Measurements from ENCODE around the gene L2HGDH.
A peak's percentile ranks its signal among the peaks of the same experiment; 100 is the strongest.

DNA sequence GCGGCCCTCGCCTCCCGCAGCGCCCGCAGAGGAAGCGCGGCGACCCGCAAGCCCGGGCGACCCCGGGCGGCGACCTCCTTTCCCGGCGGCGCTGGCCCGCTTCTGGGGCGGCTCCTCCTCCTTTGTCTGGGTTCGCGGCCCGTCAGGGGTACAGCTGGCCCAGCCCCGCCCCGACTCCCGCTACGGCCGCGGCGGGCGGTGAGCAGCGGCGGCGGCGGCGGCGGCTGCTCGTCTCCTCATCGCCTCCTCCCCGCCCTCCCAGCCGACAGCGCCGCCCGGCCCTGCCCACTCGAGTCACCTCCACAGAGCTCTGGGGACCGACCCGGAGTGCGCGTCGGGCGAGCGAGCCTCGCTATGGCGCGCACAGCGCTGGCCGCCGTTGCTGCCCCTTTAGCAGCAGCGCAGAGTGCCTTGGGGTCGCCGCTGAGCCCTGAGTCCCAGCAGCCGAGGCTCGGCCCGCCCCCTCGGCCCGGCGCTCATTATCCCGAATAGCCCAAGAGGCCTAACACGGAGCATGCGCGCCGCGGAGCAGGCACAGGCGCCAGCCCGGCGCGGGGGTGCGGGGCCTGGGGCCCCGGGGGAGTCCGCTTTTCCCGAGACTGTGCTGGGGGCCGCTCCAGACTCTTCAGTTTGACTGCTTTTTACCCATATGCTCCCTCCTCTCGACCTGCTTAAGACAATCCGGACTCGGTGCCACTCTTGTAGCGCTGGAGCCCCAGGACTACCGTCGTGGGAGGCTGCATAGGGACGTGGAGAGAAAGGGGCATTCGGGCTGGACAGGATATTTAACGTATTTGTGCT, 80.4 kb downstream of the L2HGDH start, which contains the start of gene SOS2:
- TF ChIP-seq, protein P1, sequence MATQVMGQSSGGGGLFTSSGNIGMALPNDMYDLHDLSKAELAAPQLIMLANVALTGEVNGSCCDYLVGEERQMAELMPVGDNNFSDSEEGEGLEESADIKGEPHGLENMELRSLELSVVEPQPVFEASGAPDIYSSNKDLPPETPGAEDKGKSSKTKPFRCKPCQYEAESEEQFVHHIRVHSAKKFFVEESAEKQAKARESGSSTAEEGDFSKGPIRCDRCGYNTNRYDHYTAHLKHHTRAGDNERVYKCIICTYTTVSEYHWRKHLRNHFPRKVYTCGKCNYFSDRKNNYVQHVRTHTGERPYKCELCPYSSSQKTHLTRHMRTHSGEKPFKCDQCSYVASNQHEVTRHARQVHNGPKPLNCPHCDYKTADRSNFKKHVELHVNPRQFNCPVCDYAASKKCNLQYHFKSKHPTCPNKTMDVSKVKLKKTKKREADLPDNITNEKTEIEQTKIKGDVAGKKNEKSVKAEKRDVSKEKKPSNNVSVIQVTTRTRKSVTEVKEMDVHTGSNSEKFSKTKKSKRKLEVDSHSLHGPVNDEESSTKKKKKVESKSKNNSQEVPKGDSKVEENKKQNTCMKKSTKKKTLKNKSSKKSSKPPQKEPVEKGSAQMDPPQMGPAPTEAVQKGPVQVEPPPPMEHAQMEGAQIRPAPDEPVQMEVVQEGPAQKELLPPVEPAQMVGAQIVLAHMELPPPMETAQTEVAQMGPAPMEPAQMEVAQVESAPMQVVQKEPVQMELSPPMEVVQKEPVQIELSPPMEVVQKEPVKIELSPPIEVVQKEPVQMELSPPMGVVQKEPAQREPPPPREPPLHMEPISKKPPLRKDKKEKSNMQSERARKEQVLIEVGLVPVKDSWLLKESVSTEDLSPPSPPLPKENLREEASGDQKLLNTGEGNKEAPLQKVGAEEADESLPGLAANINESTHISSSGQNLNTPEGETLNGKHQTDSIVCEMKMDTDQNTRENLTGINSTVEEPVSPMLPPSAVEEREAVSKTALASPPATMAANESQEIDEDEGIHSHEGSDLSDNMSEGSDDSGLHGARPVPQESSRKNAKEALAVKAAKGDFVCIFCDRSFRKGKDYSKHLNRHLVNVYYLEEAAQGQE (IDR thresholded peaks at IDR 0.05; ENCODE audit: borderline replicate concordance): no peak
- TF ChIP-seq, protein P1 (CRISPR knock-in tag; IDR thresholded peaks at IDR 0.05; ENCODE audit: low read depth): no peak
- TF ChIP-seq JUN (IDR thresholded peaks at IDR 0.05; ENCODE audit: borderline replicate concordance, low read depth, low read length) (no peak), JUN (CRISPR knock-in tag; IDR thresholded peaks at IDR 0.05; ENCODE audit: borderline replicate concordance) (no peak), NR2C2 (CRISPR knock-in tag; IDR thresholded peaks at IDR 0.05) (no peak), NR2C2 (tag; IDR thresholded peaks at IDR 0.05) (peak; percentile 8; the same call in 1 of the 2 replicates), POLR2AphosphoS2 (IDR thresholded peaks at IDR 0.05; ENCODE audit: low read length) (no peak), ZNF133 (CRISPR knock-in tag; IDR thresholded peaks at IDR 0.05) (no peak), KDM1A (IDR thresholded peaks at IDR 0.05) (no peak), CBFA2T2 (conservative IDR thresholded peaks at IDR 0.05) (no peak), ARID1B (IDR thresholded peaks at IDR 0.05) (no peak), TBP (optimal IDR thresholded peaks at IDR 0.05; ENCODE audit: low read depth, low read length) (no peak)
- TF ChIP-seq, protein P2, sequence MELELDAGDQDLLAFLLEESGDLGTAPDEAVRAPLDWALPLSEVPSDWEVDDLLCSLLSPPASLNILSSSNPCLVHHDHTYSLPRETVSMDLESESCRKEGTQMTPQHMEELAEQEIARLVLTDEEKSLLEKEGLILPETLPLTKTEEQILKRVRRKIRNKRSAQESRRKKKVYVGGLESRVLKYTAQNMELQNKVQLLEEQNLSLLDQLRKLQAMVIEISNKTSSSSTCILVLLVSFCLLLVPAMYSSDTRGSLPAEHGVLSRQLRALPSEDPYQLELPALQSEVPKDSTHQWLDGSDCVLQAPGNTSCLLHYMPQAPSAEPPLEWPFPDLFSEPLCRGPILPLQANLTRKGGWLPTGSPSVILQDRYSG (tag; conservative IDR thresholded peaks at IDR 0.05; ENCODE audit: low read depth): no peak
